Gastrocnemius medialis (tissue), 4 donors: ENCODE measurements around the gene ADIRF.

Experiments
- CTCF ChIP-seq, 5 experiments: fragments of 450-650 bp in 3 of 5; fragments of 200-600 bp in 2 of 5; sonication (generic) in 2 of 5; IDR thresholded peaks in 4 of 5; conservative IDR thresholded peaks in 1 of 5; 1 replicate in 4 of 5; 2 replicates in 1 of 5; pipeline ENCODE4 v1.5.1; 2016 to 2019; ENCODE audit warnings: antibody characterized with exemption in 5 of 5, mild to moderate bottlenecking in 3 of 5, moderate library complexity in 3 of 5
- POLR2A ChIP-seq, 2 donors: fragments of 450-650 bp; IDR thresholded peaks; one replicate each; pipeline ENCODE4 v1.6.1; 2017; ENCODE audit warnings: antibody characterized with exemption in 2 of 2, mild to moderate bottlenecking in 2 of 2, moderate library complexity in 2 of 2

GRCh38 chr10:86940677-86941076 is 27.6 kb upstream of the ADIRF start:
- TF ChIP-seq CTCF (IDR thresholded peaks at IDR 0.05 in 4 of 5, conservative IDR thresholded peaks at IDR 0.05 in 1 of 5), result no peak
- no peak for TF ChIP-seq POLR2A (IDR thresholded peaks at IDR 0.05)
